ENCODE measurements around the gene TEX52. TPM values are rescaled to one million over a fixed set of nuclear protein-coding genes. Genes with fewer than 3 reads are reported as not detected.

The TEX52 gene
- total RNA-seq, 1 experiment from 2014 or later = not detected

- Histone ChIP-seq H4K20me1 (ENCODE audit: insufficient read depth) (no peaks in the 10 kb centered on the region), H3K4me2 (no peak overlapping the region), H3K36me3 (ENCODE audit: low read depth) (no peaks in the 10 kb centered on the region), H3K9me2 (ENCODE audit: insufficient read depth) (no peaks in the 10 kb centered on the region), H3K27ac (no peak overlapping the region), H3F3A (ENCODE audit: insufficient read depth, low read depth) (peaks cover 6% of the 10 kb centered on the region; the same call in 1 of the 2 replicates), H3K27me3 (ENCODE audit: insufficient read depth, low read depth) (no peaks in the 10 kb centered on the region), H2AFZ (no peak overlapping the region), H3K9me3 (ENCODE audit: insufficient read depth, low read depth) (no peaks in the 10 kb centered on the region), H3K79me2 (ENCODE audit: low read depth) (no peaks in the 10 kb centered on the region), H3K4me1 (replicated peaks; ENCODE audit: insufficient read depth) (no peaks in the 10 kb centered on the region), H3K4me3 (no peak overlapping the region)
- CTCF ChIA-PET = interaction anchor here (0.6 kb wide), 1 partner anchor 40 kb away, joined by 4 read pairs; no protein-coding TSS in a partner anchor
- no peak for DNase-seq
- intact Hi-C loops (cut with micrococcal nuclease; ENCODE audit: unreplicated experiment) = no loop called here
- BruUV-seq (replicated peaks) = no TSS peak
- POLR2A ChIA-PET (ENCODE audit: unreplicated experiment) = interaction anchor here (0.6 kb wide), 1 partner anchor 26 kb away, joined by 7 read pairs; no protein-coding TSS in a partner anchor
- no peak for TF ChIP-seq EZH2 (IDR thresholded peaks at IDR 0.05; ENCODE audit: low read depth)
- no peak for TF ChIP-seq CTCF (conservative IDR thresholded peaks at IDR 0.05)
These were observed 21.0 kb downstream of the TEX52 start for GRCh38 chr12:2835691-2836403.

GRCh38 chr12:2834581-2835491 lies 22.0 kb downstream of the TEX52 start, which contains the start of gene NRIP2:
NRIP2 (minus strand) TSS chr12:2835035; CDS start chr12:2834983, 52 bp downstream.
- POLR2A ChIA-PET (ENCODE audit: unreplicated experiment) = interaction anchor here (0.6 kb wide), 1 partner anchor 27 kb away, joined by 7 read pairs; no protein-coding TSS in a partner anchor

More at GRCh38 chr12:2834581-2835491, 22.0 kb downstream of the TEX52 start, which contains the start of gene NRIP2:
- Histone ChIP-seq H3K36me3 (ENCODE audit: low read depth) (no peaks in the 10 kb centered on the region), H3K27me3 (ENCODE audit: insufficient read depth, low read depth) (no peaks in the 10 kb centered on the region), H3K9me3 (ENCODE audit: insufficient read depth, low read depth) (no peaks in the 10 kb centered on the region), H3K4me3 (no peak within 1 kb of the TSS), H3K27ac (no peak within 1 kb of the TSS), H3K9me2 (ENCODE audit: insufficient read depth) (no peaks in the 10 kb centered on the region), H2AFZ (no peak within 1 kb of the TSS), H4K20me1 (ENCODE audit: insufficient read depth) (no peaks in the 10 kb centered on the region), H3F3A (ENCODE audit: insufficient read depth, low read depth) (peaks cover 6% of the 10 kb centered on the region; the same call in 1 of the 2 replicates), H3K4me2 (no peak within 1 kb of the TSS), H3K79me2 (ENCODE audit: low read depth) (no peaks in the 10 kb centered on the region), H3K4me1 (replicated peaks; ENCODE audit: insufficient read depth) (no peaks in the 10 kb centered on the region)
- DNase-seq = no peak
- TF ChIP-seq CTCF (conservative IDR thresholded peaks at IDR 0.05) = no peak
- no peak for TF ChIP-seq EZH2 (IDR thresholded peaks at IDR 0.05; ENCODE audit: low read depth)
- CTCF ChIA-PET = no interaction called here
- intact Hi-C loops (cut with micrococcal nuclease; ENCODE audit: unreplicated experiment) = no loop called here
- BruUV-seq (replicated peaks) = no TSS peak
